Measurements from ENCODE around the gene TFG.

The TFG gene

GRCh38 chr3:100681496-100681895 is 27.8 kb upstream of the TFG start:
- Histone ChIP-seq H3K27ac (replicated peaks) (no peak overlapping the region), H3K27me3 (ENCODE audit: insufficient read depth, poor library complexity, severe bottlenecking) (no peaks in the 10 kb centered on the region), H3K4me3 (replicated peaks; ENCODE audit: insufficient read depth, low read length) (no peak overlapping the region)
- TF ChIP-seq REST (IDR thresholded peaks at IDR 0.05; ENCODE audit: insufficient replicate concordance, low read depth) (no peak), POLR2AphosphoS5 (IDR thresholded peaks at IDR 0.05; ENCODE audit: low read depth) (no peak), CTCF (IDR thresholded peaks at IDR 0.05; ENCODE audit: insufficient read depth, low read length) (no peak), SPI1 (IDR thresholded peaks at IDR 0.05; ENCODE audit: borderline replicate concordance, low read depth) (no peak), GABPA (IDR thresholded peaks at IDR 0.05; ENCODE audit: low read depth) (no peak)
- no peak for DNase-seq (ENCODE audit: low read depth in 1 of 2, low spot score in 1 of 2)

GRCh38 chr3:100682056-100682853 is 27.0 kb upstream of the TFG start:
- DNase-seq (ENCODE audit: low read depth in 1 of 2, low spot score in 1 of 2), result no peak

More at GRCh38 chr3:100682056-100682853, 27.0 kb upstream of the TFG start:
- H3K27me3 ChIP-seq (ENCODE audit: insufficient read depth, poor library complexity, severe bottlenecking), result no peaks in the 10 kb centered on the region
- TF ChIP-seq GABPA (IDR thresholded peaks at IDR 0.05; ENCODE audit: low read depth) (no peak), REST (IDR thresholded peaks at IDR 0.05; ENCODE audit: insufficient replicate concordance, low read depth) (no peak), POLR2AphosphoS5 (IDR thresholded peaks at IDR 0.05; ENCODE audit: low read depth) (no peak), CTCF (IDR thresholded peaks at IDR 0.05; ENCODE audit: insufficient read depth, low read length) (no peak), SPI1 (IDR thresholded peaks at IDR 0.05; ENCODE audit: borderline replicate concordance, low read depth) (no peak)
- H3K27ac ChIP-seq (replicated peaks), result no peak overlapping the region
- no peak overlapping the region for H3K4me3 ChIP-seq (replicated peaks; ENCODE audit: insufficient read depth, low read length)
